ENCODE results near the gene DCC. TPM values are rescaled to one million over a fixed set of nuclear protein-coding genes. Genes with fewer than 3 reads are reported as not detected.

Gene DCC
- total RNA-seq, 1 experiment from 2014 or later, result 0.72 TPM

DNA sequence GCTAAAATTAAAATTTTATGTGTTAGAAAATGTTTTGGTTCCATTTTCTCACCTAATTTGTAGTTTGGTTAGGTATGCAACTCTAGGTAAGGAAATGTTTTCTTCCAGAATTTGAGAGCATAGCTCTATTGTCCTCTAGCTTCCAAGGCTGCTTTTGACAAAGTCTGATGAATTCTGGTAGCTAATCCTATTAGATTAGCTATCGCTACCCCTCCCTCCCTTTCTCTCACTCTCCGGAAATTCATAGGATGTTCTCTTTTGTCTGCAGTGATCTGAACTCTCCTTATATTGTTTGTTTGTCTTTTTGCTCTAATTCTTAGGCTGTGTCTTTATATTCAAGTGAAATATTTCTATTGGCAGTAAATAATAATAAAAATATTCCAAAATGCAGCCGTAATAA is 382.9 kb downstream of the DCC start:
- Mint-ChIP-seq H3K9me3 (no peaks in the 10 kb centered on the region), H3K36me3 (no peaks in the 10 kb centered on the region), H3K4me1 (peaks cover 8% of the 10 kb centered on the region), H3K4me3 (no peak overlapping the region), H3K27me3 (ENCODE audit: low read depth) (no peaks in the 10 kb centered on the region), H3K27ac (no peak overlapping the region)
- ChIA-PET CTCF (interaction anchor here (1.0 kb wide), 1 partner anchor 10 kb away, joined by 3 read pairs; no protein-coding TSS in a partner anchor), POLR2A (no interaction called here)
- no peak for ATAC-seq
- TF ChIP-seq NR3C1 (CRISPR knock-in tag; conservative IDR thresholded peaks at IDR 0.05; ENCODE audit: low read depth) (no peak), FOXP1 (CRISPR knock-in tag; IDR thresholded peaks at IDR 0.05; ENCODE audit: borderline replicate concordance) (no peak), ELF4 (CRISPR knock-in tag; IDR thresholded peaks at IDR 0.05; ENCODE audit: low read depth) (no peak), ZNF121 (CRISPR knock-in tag; IDR thresholded peaks at IDR 0.05) (no peak), ZNF396 (CRISPR knock-in tag; IDR thresholded peaks at IDR 0.05; ENCODE audit: borderline replicate concordance) (no peak), RORB (CRISPR knock-in tag; IDR thresholded peaks at IDR 0.05) (no peak), TP53 (CRISPR knock-in tag; IDR thresholded peaks at IDR 0.05) (no peak), KAT7 (CRISPR knock-in tag; IDR thresholded peaks at IDR 0.05; ENCODE audit: borderline replicate concordance) (no peak), SMAD4 (CRISPR knock-in tag; IDR thresholded peaks at IDR 0.05) (no peak)
- TF ChIP-seq, protein P1, sequence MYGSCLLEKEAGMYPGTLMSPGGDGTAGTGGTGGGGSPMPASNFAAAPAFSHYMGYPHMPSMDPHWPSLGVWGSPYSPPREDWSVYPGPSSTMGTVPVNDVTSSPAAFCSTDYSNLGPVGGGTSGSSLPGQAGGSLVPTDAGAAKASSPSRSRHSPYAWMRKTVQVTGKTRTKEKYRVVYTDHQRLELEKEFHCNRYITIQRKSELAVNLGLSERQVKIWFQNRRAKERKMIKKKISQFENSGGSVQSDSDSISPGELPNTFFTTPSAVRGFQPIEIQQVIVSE (CRISPR knock-in tag; IDR thresholded peaks at IDR 0.05; ENCODE audit: borderline replicate concordance), result no peak
- TF ChIP-seq, protein P2, sequence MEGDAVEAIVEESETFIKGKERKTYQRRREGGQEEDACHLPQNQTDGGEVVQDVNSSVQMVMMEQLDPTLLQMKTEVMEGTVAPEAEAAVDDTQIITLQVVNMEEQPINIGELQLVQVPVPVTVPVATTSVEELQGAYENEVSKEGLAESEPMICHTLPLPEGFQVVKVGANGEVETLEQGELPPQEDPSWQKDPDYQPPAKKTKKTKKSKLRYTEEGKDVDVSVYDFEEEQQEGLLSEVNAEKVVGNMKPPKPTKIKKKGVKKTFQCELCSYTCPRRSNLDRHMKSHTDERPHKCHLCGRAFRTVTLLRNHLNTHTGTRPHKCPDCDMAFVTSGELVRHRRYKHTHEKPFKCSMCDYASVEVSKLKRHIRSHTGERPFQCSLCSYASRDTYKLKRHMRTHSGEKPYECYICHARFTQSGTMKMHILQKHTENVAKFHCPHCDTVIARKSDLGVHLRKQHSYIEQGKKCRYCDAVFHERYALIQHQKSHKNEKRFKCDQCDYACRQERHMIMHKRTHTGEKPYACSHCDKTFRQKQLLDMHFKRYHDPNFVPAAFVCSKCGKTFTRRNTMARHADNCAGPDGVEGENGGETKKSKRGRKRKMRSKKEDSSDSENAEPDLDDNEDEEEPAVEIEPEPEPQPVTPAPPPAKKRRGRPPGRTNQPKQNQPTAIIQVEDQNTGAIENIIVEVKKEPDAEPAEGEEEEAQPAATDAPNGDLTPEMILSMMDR (IDR thresholded peaks at IDR 0.05), result no peak
- TF ChIP-seq, protein P3, sequence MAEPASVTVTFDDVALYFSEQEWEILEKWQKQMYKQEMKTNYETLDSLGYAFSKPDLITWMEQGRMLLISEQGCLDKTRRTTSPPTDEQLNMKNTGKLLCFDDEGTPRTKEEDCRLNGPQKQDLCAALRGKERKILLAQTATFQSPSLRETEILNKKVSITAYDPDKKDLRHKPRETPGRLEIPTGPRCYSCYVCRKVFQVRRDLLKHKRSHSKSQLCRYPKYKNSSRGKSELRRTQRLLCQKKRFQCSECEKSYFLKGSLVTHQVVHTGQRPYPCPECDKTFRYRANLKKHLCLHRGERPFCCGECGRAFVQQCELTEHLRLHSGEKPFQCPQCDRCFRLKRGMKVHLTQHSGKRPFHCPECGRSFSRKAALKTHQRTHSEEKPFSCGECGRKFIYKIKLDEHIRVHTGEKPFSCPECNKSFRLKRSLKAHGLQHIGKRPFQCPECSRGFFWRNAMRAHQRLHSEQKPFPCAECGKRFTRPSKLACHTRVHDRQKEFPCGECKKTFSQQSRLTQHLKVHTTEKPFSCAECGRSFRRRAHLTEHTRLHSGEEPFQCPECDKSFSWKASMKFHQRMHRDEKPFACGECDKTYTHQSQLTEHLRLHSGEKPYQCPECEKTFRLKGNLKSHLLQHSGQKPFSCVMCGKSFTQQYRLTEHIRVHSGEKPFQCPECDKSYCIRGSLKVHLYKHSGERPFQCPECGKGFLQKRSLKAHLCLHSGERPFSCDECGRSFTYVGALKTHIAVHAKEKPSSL (CRISPR knock-in tag; conservative IDR thresholded peaks at IDR 0.05), result no peak
- TF ChIP-seq, protein P4, sequence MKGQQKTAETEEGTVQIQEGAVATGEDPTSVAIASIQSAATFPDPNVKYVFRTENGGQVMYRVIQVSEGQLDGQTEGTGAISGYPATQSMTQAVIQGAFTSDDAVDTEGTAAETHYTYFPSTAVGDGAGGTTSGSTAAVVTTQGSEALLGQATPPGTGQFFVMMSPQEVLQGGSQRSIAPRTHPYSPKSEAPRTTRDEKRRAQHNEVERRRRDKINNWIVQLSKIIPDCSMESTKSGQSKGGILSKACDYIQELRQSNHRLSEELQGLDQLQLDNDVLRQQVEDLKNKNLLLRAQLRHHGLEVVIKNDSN (CRISPR knock-in tag; IDR thresholded peaks at IDR 0.05), result no peak
- no peak for DNase-seq (ENCODE audit: low spot score)

DNA sequence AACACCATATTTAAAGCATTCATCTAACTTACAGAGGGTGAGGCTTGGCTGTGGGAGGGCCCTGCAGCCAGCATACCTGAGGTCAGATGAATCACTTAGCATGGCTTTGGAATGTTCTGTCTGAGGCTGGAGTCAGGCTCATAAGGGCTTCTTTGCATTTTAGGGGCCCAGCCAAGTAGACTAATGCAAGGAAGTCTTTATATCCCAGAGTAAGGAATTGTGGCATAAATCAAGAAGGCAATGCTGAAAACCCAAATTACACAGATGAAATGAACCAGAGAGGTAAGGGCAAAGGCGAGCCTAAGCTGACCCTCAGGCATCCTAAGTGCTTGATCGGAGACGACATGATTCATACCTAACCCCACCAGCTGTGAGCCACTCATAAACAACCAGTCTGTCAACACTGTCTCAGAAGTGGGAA is 383.6 kb downstream of the DCC start:
- Mint-ChIP-seq H3K36me3 (no peaks in the 10 kb centered on the region), H3K4me3 (no peak overlapping the region), H3K27ac (no peak overlapping the region; the same call in 1 of the 2 replicates), H3K4me1 (peaks cover 8% of the 10 kb centered on the region), H3K27me3 (ENCODE audit: low read depth) (no peaks in the 10 kb centered on the region), H3K9me3 (no peaks in the 10 kb centered on the region)
- TF ChIP-seq NR3C1 (CRISPR knock-in tag; conservative IDR thresholded peaks at IDR 0.05; ENCODE audit: low read depth) (no peak), HMGA2 (CRISPR knock-in tag; IDR thresholded peaks at IDR 0.05) (no peak), ETV6 (CRISPR knock-in tag; IDR thresholded peaks at IDR 0.05) (no peak), ZNF423 (CRISPR knock-in tag; IDR thresholded peaks at IDR 0.05) (no peak), ZNF219 (CRISPR knock-in tag; IDR thresholded peaks at IDR 0.05; ENCODE audit: borderline replicate concordance) (no peak), IRF2 (CRISPR knock-in tag; IDR thresholded peaks at IDR 0.05; ENCODE audit: borderline replicate concordance, low read depth) (no peak), JUN (CRISPR knock-in tag; IDR thresholded peaks at IDR 0.05) (no peak), RORB (CRISPR knock-in tag; IDR thresholded peaks at IDR 0.05) (no peak), GRHL2 (CRISPR knock-in tag; IDR thresholded peaks at IDR 0.05; ENCODE audit: insufficient replicate concordance, severe bottlenecking) (no peak), ZNF232 (CRISPR knock-in tag; IDR thresholded peaks at IDR 0.05) (no peak), ZNF263 (CRISPR knock-in tag; IDR thresholded peaks at IDR 0.05; ENCODE audit: low read depth) (no peak), GTF2I (CRISPR knock-in tag; conservative IDR thresholded peaks at IDR 0.05) (no peak), SMAD4 (CRISPR knock-in tag; IDR thresholded peaks at IDR 0.05) (no peak)
- TF ChIP-seq, protein P5, sequence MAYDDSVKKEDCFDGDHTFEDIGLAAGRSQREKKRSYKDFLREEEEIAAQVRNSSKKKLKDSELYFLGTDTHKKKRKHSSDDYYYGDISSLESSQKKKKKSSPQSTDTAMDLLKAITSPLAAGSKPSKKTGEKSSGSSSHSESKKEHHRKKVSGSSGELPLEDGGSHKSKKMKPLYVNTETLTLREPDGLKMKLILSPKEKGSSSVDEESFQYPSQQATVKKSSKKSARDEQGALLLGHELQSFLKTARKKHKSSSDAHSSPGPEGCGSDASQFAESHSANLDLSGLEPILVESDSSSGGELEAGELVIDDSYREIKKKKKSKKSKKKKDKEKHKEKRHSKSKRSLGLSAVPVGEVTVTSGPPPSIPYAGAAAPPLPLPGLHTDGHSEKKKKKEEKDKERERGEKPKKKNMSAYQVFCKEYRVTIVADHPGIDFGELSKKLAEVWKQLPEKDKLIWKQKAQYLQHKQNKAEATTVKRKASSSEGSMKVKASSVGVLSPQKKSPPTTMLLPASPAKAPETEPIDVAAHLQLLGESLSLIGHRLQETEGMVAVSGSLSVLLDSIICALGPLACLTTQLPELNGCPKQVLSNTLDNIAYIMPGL (CRISPR knock-in tag; IDR thresholded peaks at IDR 0.05), result no peak
- TF ChIP-seq, protein P6, sequence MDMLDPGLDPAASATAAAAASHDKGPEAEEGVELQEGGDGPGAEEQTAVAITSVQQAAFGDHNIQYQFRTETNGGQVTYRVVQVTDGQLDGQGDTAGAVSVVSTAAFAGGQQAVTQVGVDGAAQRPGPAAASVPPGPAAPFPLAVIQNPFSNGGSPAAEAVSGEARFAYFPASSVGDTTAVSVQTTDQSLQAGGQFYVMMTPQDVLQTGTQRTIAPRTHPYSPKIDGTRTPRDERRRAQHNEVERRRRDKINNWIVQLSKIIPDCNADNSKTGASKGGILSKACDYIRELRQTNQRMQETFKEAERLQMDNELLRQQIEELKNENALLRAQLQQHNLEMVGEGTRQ (CRISPR knock-in tag; IDR thresholded peaks at IDR 0.05), result no peak
- TF ChIP-seq, protein P7, sequence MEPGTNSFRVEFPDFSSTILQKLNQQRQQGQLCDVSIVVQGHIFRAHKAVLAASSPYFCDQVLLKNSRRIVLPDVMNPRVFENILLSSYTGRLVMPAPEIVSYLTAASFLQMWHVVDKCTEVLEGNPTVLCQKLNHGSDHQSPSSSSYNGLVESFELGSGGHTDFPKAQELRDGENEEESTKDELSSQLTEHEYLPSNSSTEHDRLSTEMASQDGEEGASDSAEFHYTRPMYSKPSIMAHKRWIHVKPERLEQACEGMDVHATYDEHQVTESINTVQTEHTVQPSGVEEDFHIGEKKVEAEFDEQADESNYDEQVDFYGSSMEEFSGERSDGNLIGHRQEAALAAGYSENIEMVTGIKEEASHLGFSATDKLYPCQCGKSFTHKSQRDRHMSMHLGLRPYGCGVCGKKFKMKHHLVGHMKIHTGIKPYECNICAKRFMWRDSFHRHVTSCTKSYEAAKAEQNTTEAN (CRISPR knock-in tag; IDR thresholded peaks at IDR 0.05), result no peak
- ChIA-PET POLR2A (no interaction called here), CTCF (interaction anchor here (1.0 kb wide), 1 partner anchor 11 kb away, joined by 3 read pairs; no protein-coding TSS in a partner anchor)
- DNase-seq (ENCODE audit: low spot score) (no peak), ATAC-seq (peak; percentile 73)
